Natural killer cell (primary cell): Measurements from ENCODE around the gene SHB. TPM values are rescaled to one million over a fixed set of nuclear protein-coding genes. Genes with fewer than 3 reads are reported as not detected.

ENCODE experiments used
- ATAC-seq, 3 donors: fragments of 150-1000 bp in 2 of 3; fragments of 200-7000 bp in 1 of 3; cut with Tn5 transposase; 1 replicate in 1 of 3; 2 replicates in 2 of 3; pipeline ENCODE4 v1.10.0; 2021; ENCODE audit warnings: mild to moderate bottlenecking in 2 of 3, moderate library complexity in 2 of 3
- DNase-seq, 2 donors: peaks; one replicate each; pipeline versions ENCODE4 v3.0.0 to v3.0.0-alpha.2; 2013 to 2021; ENCODE audit warnings: mixed read lengths in 1 of 2
- H3K27ac ChIP-seq: one replicate; pipeline ENCODE4 v1.5.1; 2013; ENCODE audit warnings: mild to moderate bottlenecking, low read length
- H3K27me3 ChIP-seq: one replicate; pipeline ENCODE4 v1.6.1; 2013; ENCODE audit warnings: low read length; ENCODE audit not compliant: control insufficient read depth, insufficient read depth
- H3K36me3 ChIP-seq: one replicate; pipeline ENCODE4 v1.6.1; 2013; ENCODE audit warnings: low read length; ENCODE audit not compliant: control insufficient read depth, insufficient read depth
- H3K4me1 ChIP-seq: one replicate; pipeline ENCODE4 v1.6.1; 2013; ENCODE audit warnings: low read length; ENCODE audit not compliant: control insufficient read depth, insufficient read depth
- H3K4me3 ChIP-seq: one replicate; pipeline ENCODE4 v1.5.1; 2013; ENCODE audit warnings: low read length
- H3K9me3 ChIP-seq: one replicate; pipeline ENCODE4 v1.6.1; 2013; ENCODE audit warnings: low read length; ENCODE audit not compliant: control insufficient read depth, insufficient read depth
- H3K27ac Mint-ChIP-seq, 2 donors: one replicate each; pipeline ENCODE4 v1.8.0; 2022; ENCODE audit warnings: mild to moderate bottlenecking in 2 of 2, mixed read lengths in 2 of 2, moderate library complexity in 1 of 2
- H3K27me3 Mint-ChIP-seq, 2 donors: one replicate each; pipeline ENCODE4 v1.8.0; 2022; ENCODE audit warnings: low read depth in 2 of 2, mixed read lengths in 2 of 2
- H3K36me3 Mint-ChIP-seq: one replicate; pipeline ENCODE4 v1.8.0; 2022; ENCODE audit warnings: mixed read lengths
- H3K4me1 Mint-ChIP-seq, 2 donors: one replicate each; pipeline ENCODE4 v1.8.0; 2022; ENCODE audit warnings: mixed read lengths in 2 of 2
- H3K4me3 Mint-ChIP-seq: one replicate; pipeline ENCODE4 v1.8.0; 2022; ENCODE audit warnings: mild to moderate bottlenecking, moderate library complexity, mixed read lengths
- H3K9me3 Mint-ChIP-seq, 2 donors: one replicate each; pipeline ENCODE4 v1.8.0; 2022; ENCODE audit warnings: mixed read lengths in 2 of 2
- CTCF ChIP-seq: fragments of 200-600 bp; IDR thresholded peaks from one replicate; pipeline ENCODE4 v1.8.0; 2022; ENCODE audit warnings: antibody characterized with exemption
- WGBS: methylation state at CpG from one replicate; pipeline ENCODE4 v1.1.7; 2013; ENCODE audit warnings: missing lambda C conversion rate; ENCODE audit not compliant: insufficient coverage; 5-methylcytosine and 5-hydroxymethylcytosine counted together
- intact Hi-C: fragments of 100-400 bp; cut with micrococcal nuclease; formaldehyde crosslinking; loops from one replicate; pipeline ENCODE4 v1.14.2; 2022
- total RNA-seq, 4 donors: library from RNA; stranded (reverse); fragments of 120-200 nt in 1 of 4; gene quantifications; one replicate each; pipeline versions ENCODE4 v1.2.3 to v1.2.4, GENCODE V29; 2013 to 2022

The SHB gene
- total RNA-seq, 3 donors from 2014 or later (not counting 1 experiment from before 2014, with no cell fraction given) = 2.7 to 7.1 (median 2.9) TPM

DNA sequence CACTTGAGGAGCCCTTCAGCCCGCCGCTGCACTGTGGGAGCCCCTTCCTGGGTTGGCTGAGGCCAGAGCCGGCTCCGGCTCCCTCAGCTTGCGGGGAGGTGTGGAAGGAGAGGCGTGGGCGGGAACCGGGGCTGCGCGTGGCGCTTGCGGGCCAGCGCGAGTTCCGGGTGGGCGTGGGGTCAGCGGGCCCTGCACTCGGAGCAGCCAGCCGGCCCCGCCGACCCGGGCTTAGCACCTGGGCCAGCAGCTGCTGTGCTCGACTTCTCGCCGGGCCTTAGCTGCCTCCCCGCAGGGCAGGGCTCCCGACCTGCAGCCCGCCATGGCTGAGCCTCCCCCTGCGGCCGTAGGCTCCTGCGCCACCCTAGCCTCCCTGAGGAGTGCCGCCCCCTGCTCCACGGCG lies 6.2 kb upstream of the SHB start:
- intact Hi-C loops = no loop called here
- Mint-ChIP-seq H3K4me3 (no peak overlapping the region), H3K27ac (no peak overlapping the region), H3K4me1 (peaks cover 23 to 26% of the 10 kb centered on the region in 2 donors), H3K27me3 (peaks cover 23 to 34% of the 10 kb centered on the region in 2 donors), H3K9me3 (no peaks in the 10 kb centered on the region), H3K36me3 (no peaks in the 10 kb centered on the region)
- Histone ChIP-seq H3K4me3 (no peak overlapping the region), H3K9me3 (peaks cover 3% of the 10 kb centered on the region), H3K27me3 (peaks cover 4% of the 10 kb centered on the region), H3K27ac (no peak overlapping the region), H3K4me1 (peaks cover 6% of the 10 kb centered on the region), H3K36me3 (no peaks in the 10 kb centered on the region)
- no peak for TF ChIP-seq CTCF
- DNase-seq (no peak), ATAC-seq (no peak)
- WGBS = 96% methylated on average over 34 of the region's 34 CpGs

DNA sequence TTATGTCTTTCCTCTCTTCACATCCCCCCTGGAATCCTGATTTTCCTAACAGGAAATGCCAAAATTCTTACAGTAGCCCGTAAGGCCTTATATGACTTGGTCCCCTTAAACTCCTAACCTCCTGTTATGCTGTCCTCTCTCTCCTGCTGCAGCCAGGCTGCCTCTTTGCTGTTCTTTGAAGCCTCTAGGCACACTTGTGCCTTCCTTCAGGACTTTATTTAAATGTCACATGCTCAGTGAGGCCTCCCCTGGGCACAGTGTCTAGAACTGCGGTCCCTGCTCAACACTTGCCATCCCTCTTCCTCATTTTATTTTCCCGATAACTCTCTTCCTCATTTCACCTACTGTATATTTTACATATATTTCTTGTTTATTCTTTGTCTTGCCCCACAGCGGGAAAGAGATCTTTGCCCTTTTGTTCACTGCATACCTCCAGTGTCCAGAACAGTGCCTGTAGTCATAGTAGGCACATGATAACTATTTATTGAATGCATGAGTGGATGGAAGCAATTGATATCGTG lies 5.5 kb upstream of the SHB start:
- 64% methylated on average over 5 of the region's 5 CpGs for WGBS
- Histone ChIP-seq H3K27ac (no peak overlapping the region), H3K27me3 (peaks cover 4% of the 10 kb centered on the region), H3K36me3 (no peaks in the 10 kb centered on the region), H3K9me3 (peaks cover 3% of the 10 kb centered on the region), H3K4me3 (no peak overlapping the region), H3K4me1 (peaks cover 14% of the 10 kb centered on the region)
- no peak overlapping the region for H3K27ac Mint-ChIP-seq
- no peaks in the 10 kb centered on the region for H3K36me3 Mint-ChIP-seq
- peaks cover 19 to 27% of the 10 kb centered on the region in 2 donors for H3K27me3 Mint-ChIP-seq
- H3K4me1 Mint-ChIP-seq = peaks cover 26 to 30% of the 10 kb centered on the region in 2 donors
- H3K9me3 Mint-ChIP-seq = no peaks in the 10 kb centered on the region
- intact Hi-C loops = no loop called here
- H3K4me3 Mint-ChIP-seq = no peak overlapping the region
- no peak for DNase-seq
- no peak for TF ChIP-seq CTCF
- ATAC-seq = no peak

- Mint-ChIP-seq H3K4me1 (peaks cover 26 to 31% of the 10 kb centered on the region in 2 donors), H3K4me3 (no peak overlapping the region), H3K27me3 (peaks cover 13 to 21% of the 10 kb centered on the region in 2 donors), H3K9me3 (no peaks in the 10 kb centered on the region), H3K27ac (no peak overlapping the region), H3K36me3 (no peaks in the 10 kb centered on the region)
- H3K27me3 ChIP-seq = peaks cover 4% of the 10 kb centered on the region
- no peak for TF ChIP-seq CTCF
- no peak overlapping the region for H3K4me3 ChIP-seq
- ATAC-seq (no peak), DNase-seq (no peak)
- H3K27ac ChIP-seq = no peak overlapping the region
- H3K4me1 ChIP-seq = peaks cover 14% of the 10 kb centered on the region
- 93% methylated on average over 3 of the region's 3 CpGs for WGBS
- no peaks in the 10 kb centered on the region for H3K36me3 ChIP-seq
- H3K9me3 ChIP-seq = peaks cover 3% of the 10 kb centered on the region
- intact Hi-C loops = no loop called here
Measured at GRCh38 chr9:38073882-38074281, 4.9 kb upstream of the SHB start.
